ENCODE results near the gene PPP1R11. TPM values are rescaled to one million over a fixed set of nuclear protein-coding genes. Genes with fewer than 3 reads are reported as not detected.

Gene PPP1R11
- total and polyA plus RNA-seq, 9 of the 15 experiments (the other 6 are each of a cell fraction or from before 2014, with no cell fraction given): 17.8 to 94.8 (median 44.6) TPM

DNA sequence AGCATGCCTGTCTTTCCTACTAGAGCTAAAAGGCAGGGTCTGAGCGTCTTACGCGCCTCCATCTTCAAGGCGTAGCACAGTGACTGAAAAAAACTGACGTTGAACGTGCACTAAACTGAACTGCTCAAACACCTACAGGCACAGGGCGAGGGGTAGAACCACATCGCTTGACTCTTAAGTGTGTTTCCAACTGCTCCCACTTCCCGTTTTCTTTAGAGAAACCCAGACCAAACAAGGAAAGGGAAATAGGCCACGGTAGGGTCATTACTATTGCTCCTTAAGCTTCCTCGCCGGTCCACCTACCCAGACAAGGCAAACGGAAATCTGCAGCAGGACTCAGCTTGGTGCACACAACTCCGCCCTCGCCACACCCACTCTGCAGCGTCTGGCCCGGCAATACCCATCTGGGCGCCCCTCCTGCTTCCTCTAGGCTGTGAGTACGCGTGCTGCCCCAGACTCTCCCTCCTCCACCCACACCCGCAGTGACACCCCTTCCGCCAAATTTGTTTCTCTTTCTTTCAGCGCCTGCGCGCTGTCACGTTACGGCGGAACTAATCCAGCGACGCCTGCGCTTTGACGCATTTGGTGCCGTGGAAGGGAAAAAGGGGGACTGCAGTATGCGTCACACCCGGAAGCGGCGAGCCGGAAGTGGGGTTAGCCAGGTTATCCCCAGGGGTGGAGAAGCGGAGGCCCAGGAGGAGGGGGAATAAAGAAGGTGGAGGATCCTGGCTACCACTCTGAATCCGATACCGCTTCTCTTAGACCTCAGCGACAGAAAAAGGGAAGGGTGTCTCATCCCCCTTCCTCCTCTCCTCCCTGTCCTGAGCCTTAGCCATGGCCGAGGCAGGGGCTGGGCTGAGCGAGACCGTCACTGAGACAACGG, at the start of gene PPP1R11 (continued):
- TF ChIP-seq GATAD2B (IDR thresholded peaks at IDR 0.05; ENCODE audit: borderline replicate concordance) (peak; percentile 24; the same call in 1 of the 2 replicates), ZNF3 (CRISPR knock-in tag; IDR thresholded peaks at IDR 0.05) (no peak), ZNF77 (CRISPR knock-in tag; IDR thresholded peaks at IDR 0.05) (0 out of 2 replicates have a peak, but pooled peaks have one; percentile 28), ZZZ3 (IDR thresholded peaks at IDR 0.05) (no peak), ARHGAP35 (IDR thresholded peaks at IDR 0.05; ENCODE audit: partially characterized antibody) (no peak), SREBF1 (IDR thresholded peaks at IDR 0.05; ENCODE audit: borderline replicate concordance, low read depth, low read length) (no peak), RUNX1 (IDR thresholded peaks at IDR 0.05; ENCODE audit: low read depth) (peak; percentile 38; the same call in 1 of the 2 replicates), SAFB2 (IDR thresholded peaks at IDR 0.05; ENCODE audit: borderline replicate concordance, low read depth, low read length, severe bottlenecking) (no peak), SMAD3 (CRISPR knock-in tag; conservative IDR thresholded peaks at IDR 0.05) (peak; percentile 78), DDX20 (tag; IDR thresholded peaks at IDR 0.05; ENCODE audit: low read depth) (no peak), SP1 (CRISPR knock-in tag; IDR thresholded peaks at IDR 0.05) (peak; percentile 93), LCOR (CRISPR knock-in tag; IDR thresholded peaks at IDR 0.05) (peak; percentile 95; the same call in 1 of the 2 replicates), ZFP1 (CRISPR knock-in tag; IDR thresholded peaks at IDR 0.05) (no peak), RFX1 (IDR thresholded peaks at IDR 0.05) (peak; percentile 99; the same call in 1 of the 2 replicates)
- TF ChIP-seq, protein P1, sequence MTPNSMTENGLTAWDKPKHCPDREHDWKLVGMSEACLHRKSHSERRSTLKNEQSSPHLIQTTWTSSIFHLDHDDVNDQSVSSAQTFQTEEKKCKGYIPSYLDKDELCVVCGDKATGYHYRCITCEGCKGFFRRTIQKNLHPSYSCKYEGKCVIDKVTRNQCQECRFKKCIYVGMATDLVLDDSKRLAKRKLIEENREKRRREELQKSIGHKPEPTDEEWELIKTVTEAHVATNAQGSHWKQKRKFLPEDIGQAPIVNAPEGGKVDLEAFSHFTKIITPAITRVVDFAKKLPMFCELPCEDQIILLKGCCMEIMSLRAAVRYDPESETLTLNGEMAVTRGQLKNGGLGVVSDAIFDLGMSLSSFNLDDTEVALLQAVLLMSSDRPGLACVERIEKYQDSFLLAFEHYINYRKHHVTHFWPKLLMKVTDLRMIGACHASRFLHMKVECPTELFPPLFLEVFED (CRISPR knock-in tag; conservative IDR thresholded peaks at IDR 0.05): 0 out of 2 replicates have a peak, but pooled peaks have one; percentile 71
- TF ChIP-seq, protein P2, sequence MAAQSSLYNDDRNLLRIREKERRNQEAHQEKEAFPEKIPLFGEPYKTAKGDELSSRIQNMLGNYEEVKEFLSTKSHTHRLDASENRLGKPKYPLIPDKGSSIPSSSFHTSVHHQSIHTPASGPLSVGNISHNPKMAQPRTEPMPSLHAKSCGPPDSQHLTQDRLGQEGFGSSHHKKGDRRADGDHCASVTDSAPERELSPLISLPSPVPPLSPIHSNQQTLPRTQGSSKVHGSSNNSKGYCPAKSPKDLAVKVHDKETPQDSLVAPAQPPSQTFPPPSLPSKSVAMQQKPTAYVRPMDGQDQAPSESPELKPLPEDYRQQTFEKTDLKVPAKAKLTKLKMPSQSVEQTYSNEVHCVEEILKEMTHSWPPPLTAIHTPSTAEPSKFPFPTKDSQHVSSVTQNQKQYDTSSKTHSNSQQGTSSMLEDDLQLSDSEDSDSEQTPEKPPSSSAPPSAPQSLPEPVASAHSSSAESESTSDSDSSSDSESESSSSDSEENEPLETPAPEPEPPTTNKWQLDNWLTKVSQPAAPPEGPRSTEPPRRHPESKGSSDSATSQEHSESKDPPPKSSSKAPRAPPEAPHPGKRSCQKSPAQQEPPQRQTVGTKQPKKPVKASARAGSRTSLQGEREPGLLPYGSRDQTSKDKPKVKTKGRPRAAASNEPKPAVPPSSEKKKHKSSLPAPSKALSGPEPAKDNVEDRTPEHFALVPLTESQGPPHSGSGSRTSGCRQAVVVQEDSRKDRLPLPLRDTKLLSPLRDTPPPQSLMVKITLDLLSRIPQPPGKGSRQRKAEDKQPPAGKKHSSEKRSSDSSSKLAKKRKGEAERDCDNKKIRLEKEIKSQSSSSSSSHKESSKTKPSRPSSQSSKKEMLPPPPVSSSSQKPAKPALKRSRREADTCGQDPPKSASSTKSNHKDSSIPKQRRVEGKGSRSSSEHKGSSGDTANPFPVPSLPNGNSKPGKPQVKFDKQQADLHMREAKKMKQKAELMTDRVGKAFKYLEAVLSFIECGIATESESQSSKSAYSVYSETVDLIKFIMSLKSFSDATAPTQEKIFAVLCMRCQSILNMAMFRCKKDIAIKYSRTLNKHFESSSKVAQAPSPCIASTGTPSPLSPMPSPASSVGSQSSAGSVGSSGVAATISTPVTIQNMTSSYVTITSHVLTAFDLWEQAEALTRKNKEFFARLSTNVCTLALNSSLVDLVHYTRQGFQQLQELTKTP (IDR thresholded peaks at IDR 0.05; ENCODE audit: low read depth in 1 of 2, partially characterized antibody in 2 of 2): peak in 1 of 2 experiments; percentile 51
- TF ChIP-seq, protein P3, sequence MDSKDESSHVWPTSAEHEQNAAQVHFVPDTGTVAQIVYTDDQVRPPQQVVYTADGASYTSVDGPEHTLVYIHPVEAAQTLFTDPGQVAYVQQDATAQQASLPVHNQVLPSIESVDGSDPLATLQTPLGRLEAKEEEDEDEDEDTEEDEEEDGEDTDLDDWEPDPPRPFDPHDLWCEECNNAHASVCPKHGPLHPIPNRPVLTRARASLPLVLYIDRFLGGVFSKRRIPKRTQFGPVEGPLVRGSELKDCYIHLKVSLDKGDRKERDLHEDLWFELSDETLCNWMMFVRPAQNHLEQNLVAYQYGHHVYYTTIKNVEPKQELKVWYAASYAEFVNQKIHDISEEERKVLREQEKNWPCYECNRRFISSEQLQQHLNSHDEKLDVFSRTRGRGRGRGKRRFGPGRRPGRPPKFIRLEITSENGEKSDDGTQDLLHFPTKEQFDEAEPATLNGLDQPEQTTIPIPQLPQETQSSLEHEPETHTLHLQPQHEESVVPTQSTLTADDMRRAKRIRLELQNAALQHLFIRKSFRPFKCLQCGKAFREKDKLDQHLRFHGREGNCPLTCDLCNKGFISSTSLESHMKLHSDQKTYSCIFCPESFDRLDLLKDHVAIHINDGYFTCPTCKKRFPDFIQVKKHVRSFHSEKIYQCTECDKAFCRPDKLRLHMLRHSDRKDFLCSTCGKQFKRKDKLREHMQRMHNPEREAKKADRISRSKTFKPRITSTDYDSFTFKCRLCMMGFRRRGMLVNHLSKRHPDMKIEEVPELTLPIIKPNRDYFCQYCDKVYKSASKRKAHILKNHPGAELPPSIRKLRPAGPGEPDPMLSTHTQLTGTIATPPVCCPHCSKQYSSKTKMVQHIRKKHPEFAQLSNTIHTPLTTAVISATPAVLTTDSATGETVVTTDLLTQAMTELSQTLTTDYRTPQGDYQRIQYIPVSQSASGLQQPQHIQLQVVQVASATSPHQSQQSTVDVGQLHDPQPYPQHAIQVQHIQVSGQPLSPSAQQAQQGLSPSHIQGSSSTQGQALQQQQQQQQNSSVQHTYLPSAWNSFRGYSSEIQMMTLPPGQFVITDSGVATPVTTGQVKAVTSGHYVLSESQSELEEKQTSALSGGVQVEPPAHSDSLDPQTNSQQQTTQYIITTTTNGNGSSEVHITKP (IDR thresholded peaks at IDR 0.05; ENCODE audit: partially characterized antibody): peak; percentile 88
